BLaER1 treated with 17β-estradiol and CSF1 and Interleukin-3, amounts not matched to agents 10 nM and 100 nM (cell line): ENCODE measurements around the gene SMAD4.
"Not testable (repeated sequence)": the region's sequence is repeated elsewhere in the genome, so short reads cannot be mapped to it uniquely, and the experiment has no call there.

ENCODE experiments used
- H3K27ac ChIP-seq, 11 experiments: shearing (Covaris generic); formaldehyde crosslinking; 2 replicates each; pipeline ENCODE4 v1.8.1; 2022
- H3K27me3 ChIP-seq, 11 experiments: shearing (Covaris generic); formaldehyde crosslinking; 2 replicates each; pipeline ENCODE4 v1.8.1; 2022
- H3K36me3 ChIP-seq, 11 experiments: shearing (Covaris generic); formaldehyde crosslinking; 2 replicates each; pipeline ENCODE4 v1.8.1; 2022
- H3K4me1 ChIP-seq, 10 experiments: shearing (Covaris generic); formaldehyde crosslinking; 2 replicates each; pipeline ENCODE4 v1.8.1; 2022
- H3K4me2 ChIP-seq, 11 experiments: shearing (Covaris generic); formaldehyde crosslinking; 2 replicates each; pipeline ENCODE4 v1.8.1; 2022
- H3K4me3 ChIP-seq, 10 experiments: shearing (Covaris generic); formaldehyde crosslinking; 2 replicates each; pipeline ENCODE4 v1.8.1; 2022
- H3K9ac ChIP-seq, 11 experiments: shearing (Covaris generic); formaldehyde crosslinking; 2 replicates each; pipeline ENCODE4 v1.8.1; 2022
- H3K9me3 ChIP-seq, 11 experiments: shearing (Covaris generic); formaldehyde crosslinking; replicated peaks in 1 of 11; 2 replicates each; pipeline ENCODE4 v1.8.1; 2022
- H4K20me1 ChIP-seq, 11 experiments: shearing (Covaris generic); formaldehyde crosslinking; 2 replicates each; pipeline ENCODE4 v1.8.1; 2022
- Cebpa-rat ChIP-seq, 11 experiments: shearing (Covaris generic); IDR thresholded peaks; 2 replicates each; pipeline ENCODE4 v1.8.1; 2022

SMAD4 gene

DNA sequence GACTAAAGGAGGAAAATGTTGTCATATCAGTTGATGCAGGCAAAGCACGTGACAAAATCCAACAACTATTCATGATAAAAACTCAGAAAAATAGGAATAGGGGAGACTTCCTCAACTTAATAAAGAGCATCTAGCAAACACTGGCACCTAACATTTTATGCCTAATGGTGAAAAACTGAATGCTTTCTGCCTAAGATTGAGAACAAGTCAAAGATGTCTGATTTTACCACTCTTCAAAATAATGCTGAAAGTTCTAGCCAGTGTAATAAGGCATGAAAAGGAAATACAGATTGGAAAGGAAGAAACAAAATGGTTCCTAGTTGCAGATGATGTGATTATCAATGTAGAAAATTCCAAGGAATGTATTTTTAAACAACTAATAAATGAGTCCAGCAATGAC is 58.4 kb downstream of the SMAD4 start:
- H3K4me2 ChIP-seq = no peak overlapping the region
- H3K4me1 ChIP-seq = no peaks in the 10 kb centered on the region
- peaks cover 28 to 61% (median 47%) of the 10 kb centered on the region in 11 experiments for H3K9me3 ChIP-seq
- no peak overlapping the region for H3K4me3 ChIP-seq
- H3K9ac ChIP-seq = no peak overlapping the region
- H3K36me3 ChIP-seq = peaks cover 41 to 57% (median 49%) of the 10 kb centered on the region in 11 experiments
- no peaks in the 10 kb centered on the region for H4K20me1 ChIP-seq
- no peak overlapping the region for H3K27ac ChIP-seq
- no peaks in the 10 kb centered on the region for H3K27me3 ChIP-seq
- no peak for TF ChIP-seq Cebpa-rat (IDR thresholded peaks at IDR 0.05)

DNA sequence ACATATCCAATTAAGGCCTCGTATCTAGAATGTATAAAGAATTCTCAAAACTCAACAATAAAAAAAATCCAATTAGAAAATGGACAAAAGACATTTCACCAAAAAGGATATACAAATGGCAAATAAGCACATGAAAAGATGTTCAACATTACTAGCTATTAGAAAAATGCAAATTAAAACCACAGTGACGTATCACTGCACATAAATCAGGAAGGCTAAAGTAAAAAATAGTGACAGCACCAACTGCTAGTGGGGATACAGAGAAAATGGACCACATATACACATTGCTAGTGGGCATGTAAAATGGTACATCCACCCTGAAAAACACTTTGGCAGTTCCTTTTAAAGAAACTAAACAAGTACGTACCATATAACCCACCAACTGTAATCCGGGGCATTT is 59.7 kb downstream of the SMAD4 start:
- Histone ChIP-seq H3K4me1 (no peaks in the 10 kb centered on the region), H3K4me2 (no peak overlapping the region), H4K20me1 (no peaks in the 10 kb centered on the region), H3K27me3 (no peaks in the 10 kb centered on the region), H3K4me3 (no peak overlapping the region), H3K36me3 (peaks cover 28 to 44% (median 36%) of the 10 kb centered on the region in 11 experiments), H3K9ac (no peak overlapping the region), H3K27ac (no peak overlapping the region), H3K9me3 (peaks cover 31 to 58% (median 46%) of the 10 kb centered on the region in 11 experiments)
- TF ChIP-seq Cebpa-rat (IDR thresholded peaks at IDR 0.05) = no peak

GRCh38 chr18:51091270-51091669 is 61.3 kb downstream of the SMAD4 start:
- Histone ChIP-seq H3K27me3 (no peaks in the 10 kb centered on the region), H3K4me2 (no peak overlapping the region), H4K20me1 (no peaks in the 10 kb centered on the region), H3K9ac (no peak overlapping the region), H3K36me3 (peaks cover 12 to 28% (median 21%) of the 10 kb centered on the region in 11 experiments; a peak in 19 of 22 replicates), H3K9me3 (peaks cover 20 to 44% (median 30%) of the 10 kb centered on the region in 11 experiments), H3K4me1 (no peaks in the 10 kb centered on the region), H3K27ac (no peak overlapping the region), H3K4me3 (no peak overlapping the region)
- TF ChIP-seq Cebpa-rat (IDR thresholded peaks at IDR 0.05) = no peak

DNA sequence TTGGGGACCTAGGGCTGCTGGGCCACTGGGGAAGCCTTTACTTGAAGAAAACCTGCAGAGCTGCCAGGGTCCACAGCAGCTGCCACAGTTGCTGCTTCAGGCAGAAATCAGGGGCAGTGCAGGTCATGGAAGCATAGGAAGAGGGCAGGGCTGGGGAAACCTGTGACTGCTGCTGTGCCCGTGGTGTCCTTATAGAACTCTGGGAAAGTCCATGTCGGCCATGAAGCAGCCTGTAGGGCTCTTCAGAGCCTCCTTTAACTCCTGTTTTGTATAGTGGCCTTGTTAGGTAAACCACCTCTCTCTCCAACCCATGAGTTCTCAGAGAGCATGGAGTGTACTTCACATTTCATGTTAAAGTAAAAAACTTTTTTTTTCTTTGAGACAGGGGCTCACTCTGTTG is 62.1 kb downstream of the SMAD4 start:
- Histone ChIP-seq H4K20me1 (no peaks in the 10 kb centered on the region), H3K27ac (no peak overlapping the region), H3K4me1 (peaks cover 2 to 6% (median 5%) of the 10 kb centered on the region in 10 experiments; a peak in 16 of 20 replicates), H3K36me3 (peaks cover 4 to 20% (median 14%) of the 10 kb centered on the region in 11 experiments; a peak in 17 of 22 replicates), H3K4me3 (no peak overlapping the region), H3K9me3 (peaks cover 15 to 36% (median 22%) of the 10 kb centered on the region in 11 experiments), H3K4me2 (no peak overlapping the region), H3K27me3 (no peaks in the 10 kb centered on the region), H3K9ac (no peak overlapping the region)
- no peak for TF ChIP-seq Cebpa-rat (IDR thresholded peaks at IDR 0.05)

GRCh38 chr18:51092967-51093366 is 63.0 kb downstream of the SMAD4 start:
- not testable (repeated sequence) for H3K27ac ChIP-seq, H3K9ac ChIP-seq, H3K27me3 ChIP-seq, H3K4me2 ChIP-seq, H3K4me3 ChIP-seq, H4K20me1 ChIP-seq
- peaks cover 0 to 11% (median 6%) of the 10 kb centered on the region in 11 experiments; a peak in 7 of 22 replicates for H3K36me3 ChIP-seq
- H3K9me3 ChIP-seq = peaks cover 6 to 27% (median 14%) of the 10 kb centered on the region in 11 experiments; a peak in 21 of 22 replicates
- H3K4me1 ChIP-seq = peaks cover 7 to 13% (median 12%) of the 10 kb centered on the region in 10 experiments; a peak in 17 of 20 replicates

GRCh38 chr18:51097021-51097822 is 67.2 kb downstream of the SMAD4 start:
- peaks cover 0 to 12% (median 0%) of the 10 kb centered on the region in 11 experiments; a peak in 3 of 22 replicates for H3K36me3 ChIP-seq
- no peak overlapping the region for H3K9ac ChIP-seq
- H3K9me3 ChIP-seq = peaks cover 18 to 39% (median 24%) of the 10 kb centered on the region in 11 experiments
- H3K27ac ChIP-seq = no peak overlapping the region
- H3K4me1 ChIP-seq = peaks cover 7 to 13% (median 12%) of the 10 kb centered on the region in 10 experiments; a peak in 17 of 20 replicates
- H3K4me2 ChIP-seq = peak overlapping the region; percentile 4 to 48 (median 34); a peak in 17 of 22 replicates
- TF ChIP-seq Cebpa-rat (IDR thresholded peaks at IDR 0.05) = no peak
- H3K27me3 ChIP-seq = no peaks in the 10 kb centered on the region
- no peaks in the 10 kb centered on the region for H4K20me1 ChIP-seq
- H3K4me3 ChIP-seq = no peak overlapping the region

DNA sequence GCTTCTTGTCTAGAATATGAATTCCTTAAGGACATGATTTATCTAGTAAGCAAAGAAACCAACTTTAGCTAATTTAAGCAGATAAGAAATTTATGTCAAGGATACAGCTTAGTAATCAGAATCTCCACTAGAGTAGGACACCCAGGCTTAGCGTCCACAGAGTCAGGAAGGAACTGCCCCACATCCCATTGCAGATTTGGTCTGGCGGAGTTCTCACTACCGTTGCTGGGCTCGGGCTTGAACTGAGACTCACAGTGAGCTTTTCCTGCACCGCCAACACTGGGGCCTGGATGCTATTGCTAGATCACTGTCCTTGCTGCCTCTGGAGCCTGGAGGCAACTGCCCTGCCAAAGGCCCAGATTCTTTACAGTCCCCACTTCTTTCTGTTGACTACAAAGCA is 68.1 kb downstream of the SMAD4 start:
- Histone ChIP-seq H3K4me2 (no peak overlapping the region), H3K9ac (no peak overlapping the region), H3K9me3 (peaks cover 26 to 40% (median 29%) of the 10 kb centered on the region in 11 experiments), H3K36me3 (peaks cover 0 to 12% (median 0%) of the 10 kb centered on the region in 11 experiments; a peak in 3 of 22 replicates), H3K4me3 (no peak overlapping the region), H3K27ac (no peak overlapping the region), H3K4me1 (peaks cover 7 to 13% (median 12%) of the 10 kb centered on the region in 10 experiments; a peak in 17 of 20 replicates), H3K27me3 (no peaks in the 10 kb centered on the region), H4K20me1 (no peaks in the 10 kb centered on the region)
- no peak for TF ChIP-seq Cebpa-rat (IDR thresholded peaks at IDR 0.05)

- H3K4me3 ChIP-seq = no peak overlapping the region
- TF ChIP-seq Cebpa-rat (IDR thresholded peaks at IDR 0.05) = no peak
- no peaks in the 10 kb centered on the region for H4K20me1 ChIP-seq
- no peak overlapping the region for H3K9ac ChIP-seq
- peaks cover 23 to 37% (median 29%) of the 10 kb centered on the region in 11 experiments for H3K9me3 ChIP-seq
- no peaks in the 10 kb centered on the region for H3K27me3 ChIP-seq
- H3K4me1 ChIP-seq = peaks cover 7 to 13% (median 12%) of the 10 kb centered on the region in 10 experiments; a peak in 17 of 20 replicates
- H3K36me3 ChIP-seq = peaks cover 0 to 12% (median 0%) of the 10 kb centered on the region in 11 experiments; a peak in 3 of 22 replicates
- H3K4me2 ChIP-seq = no peak overlapping the region
- H3K27ac ChIP-seq = no peak overlapping the region
Observed at GRCh38 chr18:51098513-51098912, 68.5 kb downstream of the SMAD4 start.

- H3K27ac ChIP-seq = no peak overlapping the region
Observed at GRCh38 chr18:51100385-51101120, 70.5 kb downstream of the SMAD4 start.

More at GRCh38 chr18:51100385-51101120, 70.5 kb downstream of the SMAD4 start:
- H3K4me3 ChIP-seq = no peak overlapping the region
- no peak for TF ChIP-seq Cebpa-rat (IDR thresholded peaks at IDR 0.05)
- no peak overlapping the region for H3K9ac ChIP-seq
- no peaks in the 10 kb centered on the region for H4K20me1 ChIP-seq
- peaks cover 7 to 13% (median 12%) of the 10 kb centered on the region in 10 experiments; a peak in 17 of 20 replicates for H3K4me1 ChIP-seq
- H3K9me3 ChIP-seq = peaks cover 15 to 37% (median 26%) of the 10 kb centered on the region in 11 experiments
- H3K27me3 ChIP-seq = no peaks in the 10 kb centered on the region
- no peak overlapping the region for H3K4me2 ChIP-seq
- peaks cover 0 to 12% (median 0%) of the 10 kb centered on the region in 11 experiments; a peak in 3 of 22 replicates for H3K36me3 ChIP-seq
